Measurements from ENCODE around the gene OLFML2B.
A peak's percentile ranks its signal among the peaks of the same experiment; 100 is the strongest.

Gene OLFML2B

DNA sequence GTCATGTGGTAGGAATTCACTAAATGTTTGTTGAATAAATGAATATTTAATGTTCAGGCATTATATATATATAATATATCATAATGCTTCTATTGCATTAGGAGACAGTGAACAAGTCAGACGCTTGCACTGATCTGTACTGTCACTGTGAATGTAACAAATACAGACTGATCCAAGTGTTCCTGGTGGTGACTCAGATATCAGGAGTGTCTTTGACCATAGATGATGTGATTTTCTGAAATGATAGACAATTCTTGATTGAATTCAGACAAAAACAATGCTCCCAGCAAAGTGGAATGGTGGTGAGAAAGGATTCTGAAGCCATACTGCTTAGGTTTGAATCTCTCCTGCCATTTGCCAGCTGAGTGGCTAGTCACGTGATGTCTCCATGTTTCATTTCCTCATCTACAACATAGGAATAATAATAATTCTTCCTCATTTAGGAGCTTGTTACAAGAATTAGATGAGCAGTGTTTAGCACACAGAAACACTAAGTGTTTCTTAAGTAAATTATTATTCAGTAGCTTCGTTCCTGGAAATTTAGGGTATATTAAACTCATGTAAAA, 71.0 kb downstream of the OLFML2B start:
- no peak overlapping the region for H3K4me3 ChIP-seq
- H3K36me3 ChIP-seq = peaks cover under 1 to 41% (median 9%) of the 10 kb centered on the region in 11 experiments; a peak in 15 of 22 replicates
- peak overlapping the region in 3 of 11 experiments; percentile 67 to 88 (median 86); a peak in 5 of 22 replicates for H3K4me2 ChIP-seq
- H3K27me3 ChIP-seq = no peaks in the 10 kb centered on the region
- H3K27ac ChIP-seq = peak overlapping the region in 3 of 11 experiments; percentile 30 to 73 (median 71); a peak in 5 of 22 replicates
- H4K20me1 ChIP-seq = no peaks in the 10 kb centered on the region; a peak in 1 of 22 replicates
- peak overlapping the region in 1 of 11 experiments; percentile 10; a peak in 1 of 22 replicates for H3K9ac ChIP-seq
- TF ChIP-seq Cebpa-rat (IDR thresholded peaks at IDR 0.05) = no peak
- no peaks in the 10 kb centered on the region for H3K9me3 ChIP-seq (replicated peaks in 1 of 11)
- peaks cover 11 to 79% (median 18%) of the 10 kb centered on the region in 10 experiments; a peak in 19 of 20 replicates for H3K4me1 ChIP-seq

DNA sequence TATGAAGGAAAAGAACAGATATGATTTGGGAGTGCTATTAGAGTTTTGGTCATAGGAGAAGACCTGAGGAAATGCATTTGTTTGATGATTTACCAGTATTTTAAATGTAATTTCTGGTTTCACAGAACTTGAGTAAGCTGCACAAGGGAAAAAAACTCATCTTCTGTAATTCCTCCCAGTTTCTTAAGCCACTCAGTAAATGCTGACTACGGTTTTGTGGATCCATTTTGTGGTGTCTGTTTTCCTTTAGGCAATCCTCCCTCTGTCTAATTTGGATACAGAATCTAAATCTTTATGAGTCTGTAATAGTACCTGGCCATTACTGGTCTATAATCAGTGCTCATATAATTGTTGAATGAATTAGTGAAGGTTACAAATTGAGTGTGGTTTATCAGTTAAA, 72.0 kb downstream of the OLFML2B start:
- no peak for TF ChIP-seq Cebpa-rat (IDR thresholded peaks at IDR 0.05)
- Histone ChIP-seq H3K4me1 (peaks cover 11 to 79% (median 18%) of the 10 kb centered on the region in 10 experiments; a peak in 19 of 20 replicates), H3K36me3 (peaks cover 0 to 32% (median 8%) of the 10 kb centered on the region in 11 experiments; a peak in 7 of 22 replicates), H4K20me1 (no peaks in the 10 kb centered on the region; a peak in 1 of 22 replicates), H3K4me3 (no peak overlapping the region), H3K27ac (peak overlapping the region in 2 of 11 experiments; percentile 71 to 73; a peak in 3 of 22 replicates), H3K27me3 (no peaks in the 10 kb centered on the region), H3K9me3 (replicated peaks in 1 of 11) (no peaks in the 10 kb centered on the region), H3K9ac (no peak overlapping the region), H3K4me2 (peak overlapping the region in 3 of 11 experiments; percentile 67 to 88 (median 86); a peak in 4 of 22 replicates)

DNA sequence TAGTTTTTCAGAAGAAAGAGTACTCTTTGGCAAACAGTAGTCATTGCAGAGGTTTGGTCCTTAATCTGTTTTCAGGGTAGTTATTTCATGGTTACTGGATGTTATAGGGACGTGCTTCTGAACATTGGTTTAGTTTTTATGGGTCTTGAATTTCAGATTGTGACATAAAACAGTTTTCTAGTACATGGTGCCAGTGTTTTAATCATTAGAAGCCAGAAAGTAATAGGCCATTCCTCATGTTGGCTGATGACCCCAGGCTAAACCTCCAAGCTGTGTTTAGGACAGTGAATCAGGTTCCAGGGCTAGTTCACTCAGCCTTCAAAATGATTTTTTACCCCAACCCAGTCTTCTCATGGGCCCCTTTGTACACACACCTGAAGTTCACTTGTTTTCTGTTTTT, 73.3 kb downstream of the OLFML2B start:
- no peak overlapping the region for H3K9ac ChIP-seq
- H3K4me1 ChIP-seq = peaks cover 11 to 75% (median 18%) of the 10 kb centered on the region in 10 experiments; a peak in 19 of 20 replicates

DNA sequence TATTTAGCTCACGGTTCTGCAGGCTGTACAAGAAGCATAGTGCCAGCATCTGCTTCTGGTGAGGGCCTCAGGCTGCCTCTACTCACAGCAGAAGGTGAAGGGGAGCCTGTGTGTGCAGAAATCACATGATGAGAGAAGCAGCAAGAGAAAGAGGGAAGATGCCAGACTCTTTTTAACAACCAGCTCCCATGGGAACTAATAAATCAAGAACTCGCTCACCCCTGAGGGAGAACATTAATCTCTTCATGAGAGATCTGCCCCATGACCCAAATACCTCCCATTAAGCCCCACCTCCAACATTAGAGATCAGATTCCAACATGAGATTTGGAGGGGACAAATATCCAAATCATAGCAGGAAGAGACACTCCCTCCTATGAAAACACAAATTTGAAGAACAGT, 74.1 kb downstream of the OLFML2B start:
- H4K20me1 ChIP-seq = no peaks in the 10 kb centered on the region; a peak in 1 of 22 replicates
- peak overlapping the region in 7 of 11 experiments; percentile 0 to 78 (median 20); a peak in 10 of 22 replicates for H3K4me2 ChIP-seq
- H3K36me3 ChIP-seq = peaks cover 5 to 30% (median 13%) of the 10 kb centered on the region in 11 experiments; a peak in 17 of 22 replicates
- H3K4me3 ChIP-seq = no peak overlapping the region
- no peaks in the 10 kb centered on the region for H3K9me3 ChIP-seq (replicated peaks in 1 of 11)
- H3K9ac ChIP-seq = no peak overlapping the region
- no peak overlapping the region for H3K27ac ChIP-seq
- H3K27me3 ChIP-seq = no peaks in the 10 kb centered on the region
- TF ChIP-seq Cebpa-rat (IDR thresholded peaks at IDR 0.05) = no peak
- H3K4me1 ChIP-seq = peaks cover 11 to 67% (median 18%) of the 10 kb centered on the region in 10 experiments; a peak in 19 of 20 replicates

More for the DNA sequence above, 73.3 kb downstream of the OLFML2B start:
- peaks cover 0 to 27% (median 10%) of the 10 kb centered on the region in 11 experiments; a peak in 7 of 22 replicates for H3K36me3 ChIP-seq
- H3K4me2 ChIP-seq = peak overlapping the region in 1 of 11 experiments; percentile 88; a peak in 1 of 22 replicates
- no peak for TF ChIP-seq Cebpa-rat (IDR thresholded peaks at IDR 0.05)
- no peaks in the 10 kb centered on the region for H3K9me3 ChIP-seq (replicated peaks in 1 of 11)
- no peak overlapping the region for H3K4me3 ChIP-seq
- no peaks in the 10 kb centered on the region for H3K27me3 ChIP-seq
- no peak overlapping the region for H3K27ac ChIP-seq
- H4K20me1 ChIP-seq = no peaks in the 10 kb centered on the region; a peak in 1 of 22 replicates

DNA sequence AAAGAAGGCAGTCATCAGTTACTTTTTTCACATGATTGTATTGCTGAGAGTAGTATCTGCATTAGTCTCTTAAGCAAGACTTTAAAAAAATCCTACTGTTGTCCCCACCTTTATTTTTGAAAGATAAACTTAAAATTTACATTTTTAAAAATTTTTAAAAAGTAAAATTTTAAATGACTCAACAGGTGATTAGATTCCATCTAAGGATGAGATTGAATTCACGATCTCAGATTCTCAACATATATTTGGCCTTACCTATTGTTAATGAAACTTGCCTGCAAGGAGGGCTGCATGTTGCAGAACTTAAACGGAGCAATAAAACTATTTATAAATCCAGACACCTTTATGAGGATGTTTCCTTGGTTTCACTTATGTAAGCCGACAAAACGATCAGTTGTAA, 75.2 kb downstream of the OLFML2B start:
- H3K4me2 ChIP-seq = peak overlapping the region in 2 of 11 experiments; percentile 36 to 78; a peak in 4 of 22 replicates
- peaks cover 2 to 56% (median 10%) of the 10 kb centered on the region in 10 experiments; a peak in 19 of 20 replicates for H3K4me1 ChIP-seq
- no peak overlapping the region for H3K4me3 ChIP-seq
- TF ChIP-seq Cebpa-rat (IDR thresholded peaks at IDR 0.05) = no peak
- H3K27me3 ChIP-seq = no peaks in the 10 kb centered on the region
- H3K36me3 ChIP-seq = peaks cover 15 to 40% (median 23%) of the 10 kb centered on the region in 11 experiments; a peak in 18 of 22 replicates
- H3K9ac ChIP-seq = no peak overlapping the region; a peak in 1 of 22 replicates
- no peak overlapping the region for H3K27ac ChIP-seq
- H3K9me3 ChIP-seq (replicated peaks in 1 of 11) = no peaks in the 10 kb centered on the region
- no peaks in the 10 kb centered on the region; a peak in 1 of 22 replicates for H4K20me1 ChIP-seq

DNA sequence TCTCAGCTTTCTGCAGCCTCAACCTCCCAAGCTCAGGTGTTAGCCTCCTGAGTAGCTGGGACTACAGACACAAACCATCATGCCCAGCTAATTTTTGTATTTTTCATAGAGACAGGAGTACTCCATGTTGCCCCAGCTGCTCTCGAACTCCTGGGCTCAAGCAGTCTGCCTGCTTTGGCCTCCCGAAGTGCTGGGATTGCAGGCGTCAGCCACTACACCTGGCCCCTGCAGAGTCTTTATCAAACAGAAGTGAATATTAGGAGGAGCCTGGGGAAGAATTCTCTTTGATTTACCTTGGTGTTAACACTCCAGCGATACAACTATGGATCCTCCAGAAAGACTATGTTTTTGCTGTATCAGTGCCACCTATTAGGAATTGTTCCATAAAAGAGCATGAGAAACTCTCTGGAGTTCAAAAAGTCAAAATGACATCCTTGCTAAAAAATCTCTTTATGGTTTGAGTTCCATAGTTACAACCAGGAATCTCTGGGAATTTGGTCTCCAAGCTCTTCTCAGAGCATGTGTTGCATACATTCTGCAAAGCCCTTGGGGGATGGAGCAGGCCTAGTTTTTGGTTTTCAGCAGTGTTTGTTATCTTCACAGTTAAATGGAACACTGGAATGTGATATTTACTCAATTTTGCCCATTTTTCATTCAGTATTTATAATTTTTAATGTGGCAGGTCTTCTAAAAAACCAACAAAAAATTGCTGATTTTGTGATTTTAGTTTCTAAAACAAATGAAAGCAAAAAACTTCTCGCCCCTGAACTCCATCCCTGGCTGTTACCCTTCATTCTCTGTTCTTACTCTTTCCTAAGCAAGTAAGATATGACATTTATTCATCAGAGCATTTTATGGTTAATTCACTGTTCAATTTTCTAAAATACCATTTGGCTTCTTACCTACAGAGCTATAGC, 77.3 kb downstream of the OLFML2B start:
- Histone ChIP-seq H3K9ac (no peak overlapping the region), H3K36me3 (peaks cover 28 to 60% (median 41%) of the 10 kb centered on the region in 11 experiments; a peak in 21 of 22 replicates), H4K20me1 (no peaks in the 10 kb centered on the region; a peak in 1 of 22 replicates), H3K9me3 (replicated peaks in 1 of 11) (no peaks in the 10 kb centered on the region), H3K27ac (no peak overlapping the region), H3K4me2 (no peak overlapping the region), H3K4me3 (no peak overlapping the region), H3K4me1 (peaks cover 0 to 35% (median 9%) of the 10 kb centered on the region in 10 experiments; a peak in 13 of 20 replicates), H3K27me3 (no peaks in the 10 kb centered on the region)
- TF ChIP-seq Cebpa-rat (IDR thresholded peaks at IDR 0.05) = no peak

DNA sequence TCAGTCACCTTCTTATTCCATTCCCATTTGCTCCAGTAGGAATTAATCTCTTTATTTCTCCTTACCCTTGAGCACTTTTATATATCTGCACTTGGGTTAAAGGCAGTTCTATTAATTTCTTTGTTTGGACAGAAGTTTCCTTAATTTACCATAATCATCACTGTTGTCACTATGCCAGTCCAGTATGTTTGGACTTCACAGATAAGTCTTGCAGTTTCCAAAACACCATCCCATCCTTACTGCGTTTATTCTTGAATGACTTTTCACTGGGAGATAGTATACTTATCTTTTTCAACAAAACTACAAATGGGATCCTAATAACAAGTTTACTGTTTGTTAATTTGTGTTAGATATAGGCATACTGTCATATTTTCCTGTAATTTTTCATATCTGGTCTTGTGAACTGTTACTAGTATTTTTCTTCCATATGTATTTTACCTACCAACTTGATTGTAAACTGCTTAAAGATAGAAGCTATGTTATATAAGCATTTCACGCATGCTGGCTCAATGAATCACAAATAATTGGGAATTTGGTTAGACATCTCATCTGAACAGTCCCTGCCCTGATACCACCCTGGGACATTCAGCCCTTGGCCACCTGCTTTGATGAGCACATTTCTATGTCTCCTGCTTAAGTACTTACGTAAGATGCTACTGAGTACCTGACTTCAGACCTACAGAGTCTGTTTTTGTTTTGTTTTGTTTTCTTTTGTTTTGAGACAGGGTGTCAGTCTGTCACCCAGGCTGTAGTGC, 78.2 kb downstream of the OLFML2B start:
- no peak overlapping the region for H3K9ac ChIP-seq
- no peaks in the 10 kb centered on the region for H3K9me3 ChIP-seq (replicated peaks in 1 of 11)
- no peak overlapping the region for H3K4me2 ChIP-seq
- H4K20me1 ChIP-seq = no peaks in the 10 kb centered on the region; a peak in 1 of 22 replicates
- no peak for TF ChIP-seq Cebpa-rat (IDR thresholded peaks at IDR 0.05)
- H3K27ac ChIP-seq = no peak overlapping the region
- H3K4me3 ChIP-seq = no peak overlapping the region
- no peaks in the 10 kb centered on the region for H3K27me3 ChIP-seq
- peaks cover 0 to 26% (median 9%) of the 10 kb centered on the region in 10 experiments; a peak in 12 of 20 replicates for H3K4me1 ChIP-seq
- peaks cover 34 to 69% (median 48%) of the 10 kb centered on the region in 11 experiments; a peak in 21 of 22 replicates for H3K36me3 ChIP-seq

DNA sequence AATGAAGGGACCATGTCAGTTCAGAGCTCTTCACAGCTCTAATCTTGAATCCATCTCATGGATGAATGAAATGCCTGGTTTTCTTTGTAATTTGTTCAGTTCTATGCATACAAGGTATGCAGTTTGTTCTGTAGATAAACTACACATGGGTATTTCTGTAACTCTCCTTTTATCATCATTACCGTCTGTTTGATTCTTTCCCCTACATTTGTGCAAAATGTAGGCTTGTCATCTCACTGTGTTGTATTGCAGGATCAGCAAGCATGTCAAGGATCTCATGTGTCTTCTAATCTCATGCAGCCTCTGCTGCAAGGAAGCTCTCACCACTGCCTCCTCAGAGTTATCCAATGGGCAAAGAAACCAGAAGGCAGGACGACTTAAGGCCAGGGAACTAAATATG, 79.3 kb downstream of the OLFML2B start:
- Histone ChIP-seq H3K4me2 (no peak overlapping the region), H3K9me3 (replicated peaks in 1 of 11) (no peaks in the 10 kb centered on the region), H3K4me1 (peaks cover 3 to 22% (median 6%) of the 10 kb centered on the region in 10 experiments; a peak in 15 of 20 replicates), H3K9ac (no peak overlapping the region), H4K20me1 (no peaks in the 10 kb centered on the region; a peak in 1 of 22 replicates), H3K27ac (no peak overlapping the region), H3K36me3 (peaks cover 34 to 77% (median 50%) of the 10 kb centered on the region in 11 experiments; a peak in 21 of 22 replicates), H3K27me3 (no peaks in the 10 kb centered on the region), H3K4me3 (no peak overlapping the region)
- TF ChIP-seq Cebpa-rat (IDR thresholded peaks at IDR 0.05) = no peak
